Tibial artery (tissue), 4 donors: ENCODE measurements around the gene HOOK1.

Experiments
- DNase-seq, 2 donors: peaks; one replicate each; pipeline ENCODE4 v3.0.0-alpha.2; 2019
- H3K27ac ChIP-seq, 2 donors: fragments of 200-600 bp; sonication (generic) in 1 of 2; 1 replicate in 1 of 2; 2 replicates in 1 of 2; pipeline ENCODE4 v1.5.1; 2018 to 2019; ENCODE audit warnings: mild to moderate bottlenecking in 1 of 2
- H3K27me3 ChIP-seq, 2 donors: fragments of 200-600 bp; sonication (generic) in 1 of 2; one replicate each; pipeline versions ENCODE4 v1.5.1 to v1.6.0; 2016 to 2019
- H3K36me3 ChIP-seq, 3 donors: fragments of 200-600 bp; sonication (generic) in 2 of 3; one replicate each; pipeline ENCODE4 v1.5.1; 2016 to 2019; ENCODE audit warnings: mild to moderate bottlenecking in 2 of 3
- H3K4me1 ChIP-seq, 4 donors: fragments of 200-600 bp; sonication (generic) in 2 of 4; 1 replicate in 3 of 4; 2 replicates in 1 of 4; pipeline ENCODE4 v1.5.1; 2016 to 2019
- H3K4me3 ChIP-seq, 2 donors: fragments of 200-600 bp; sonication (generic) in 1 of 2; 1 replicate in 1 of 2; 2 replicates in 1 of 2; pipeline ENCODE4 v1.5.1; 2018 to 2019; ENCODE audit warnings: mild to moderate bottlenecking in 2 of 2
- H3K9me3 ChIP-seq, 3 donors: fragments of 200-600 bp; sonication (generic) in 1 of 3; one replicate each; pipeline ENCODE4 v1.5.1; 2016 to 2019
- intact Hi-C: fragments of 100-400 bp; cut with DNase I; formaldehyde crosslinking; loops from one replicate; pipeline ENCODE4 v1.15.0; 2023; ENCODE audit warnings: low total_unique reads
- TF ChIP-seq, protein P1 (sequence below), 2 experiments: fragments of 200-600 bp in 1 of 2; fragments of 450-650 bp in 1 of 2; IDR thresholded peaks; one replicate each; pipeline ENCODE4 v1.5.1; 2017 to 2019; ENCODE audit warnings: antibody characterized with exemption in 2 of 2, mild to moderate bottlenecking in 1 of 2, moderate library complexity in 1 of 2

The HOOK1 gene

DNA sequence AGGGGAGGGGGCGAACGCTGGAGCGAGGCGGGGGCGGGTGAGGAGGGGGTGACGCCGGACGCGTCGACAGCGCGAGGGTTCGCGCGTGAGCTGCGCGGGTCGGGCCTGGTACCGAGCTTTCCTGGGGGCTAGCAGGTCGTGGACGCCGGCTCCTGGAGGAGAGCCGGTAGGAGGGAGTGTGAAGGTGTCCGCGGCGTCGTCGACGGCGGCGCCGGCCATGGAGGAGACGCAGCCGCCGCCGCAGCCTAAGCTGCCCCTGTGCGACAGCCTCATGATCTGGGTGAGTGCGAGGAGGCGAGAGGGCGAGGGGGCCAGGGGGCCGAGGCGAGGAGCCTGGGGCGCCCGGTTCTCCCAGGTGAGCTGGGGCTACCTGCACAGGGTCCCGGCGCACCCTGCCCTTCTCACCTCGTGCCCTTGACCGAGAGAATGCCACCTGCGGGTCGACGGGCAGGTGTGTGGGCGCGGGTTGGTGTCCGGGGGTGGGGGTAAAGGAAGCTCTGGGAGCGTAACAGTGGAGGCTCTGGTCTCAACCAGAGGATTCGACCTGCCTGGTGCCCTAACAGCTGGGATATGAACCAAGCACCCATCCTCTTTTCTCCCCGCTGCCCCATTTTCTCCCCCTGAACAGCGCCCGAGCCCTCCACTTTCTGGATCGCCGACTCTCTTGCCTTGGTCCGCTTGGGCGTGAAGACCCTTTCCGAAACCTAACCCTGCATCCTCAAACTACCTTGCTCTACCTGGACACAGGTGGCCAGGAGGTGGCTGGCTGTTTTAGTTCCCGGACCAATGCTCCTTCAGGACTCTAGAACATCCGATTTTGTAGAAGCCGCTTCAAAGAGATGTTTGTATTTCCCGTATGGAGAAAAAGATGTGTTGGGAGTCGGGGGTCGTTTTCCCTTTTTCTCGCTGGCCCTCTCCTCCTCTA is at the start of gene HOOK1:
HOOK1 (plus strand) TSS at position 49 of the 925 bp plus-strand sequence; CDS start at position 218, 169 bp downstream.
- DNase-seq, result no peak
- no peaks in the 10 kb centered on the region for H3K36me3 ChIP-seq
- intact Hi-C loops, result no loop called here
- TF ChIP-seq, protein P1, sequence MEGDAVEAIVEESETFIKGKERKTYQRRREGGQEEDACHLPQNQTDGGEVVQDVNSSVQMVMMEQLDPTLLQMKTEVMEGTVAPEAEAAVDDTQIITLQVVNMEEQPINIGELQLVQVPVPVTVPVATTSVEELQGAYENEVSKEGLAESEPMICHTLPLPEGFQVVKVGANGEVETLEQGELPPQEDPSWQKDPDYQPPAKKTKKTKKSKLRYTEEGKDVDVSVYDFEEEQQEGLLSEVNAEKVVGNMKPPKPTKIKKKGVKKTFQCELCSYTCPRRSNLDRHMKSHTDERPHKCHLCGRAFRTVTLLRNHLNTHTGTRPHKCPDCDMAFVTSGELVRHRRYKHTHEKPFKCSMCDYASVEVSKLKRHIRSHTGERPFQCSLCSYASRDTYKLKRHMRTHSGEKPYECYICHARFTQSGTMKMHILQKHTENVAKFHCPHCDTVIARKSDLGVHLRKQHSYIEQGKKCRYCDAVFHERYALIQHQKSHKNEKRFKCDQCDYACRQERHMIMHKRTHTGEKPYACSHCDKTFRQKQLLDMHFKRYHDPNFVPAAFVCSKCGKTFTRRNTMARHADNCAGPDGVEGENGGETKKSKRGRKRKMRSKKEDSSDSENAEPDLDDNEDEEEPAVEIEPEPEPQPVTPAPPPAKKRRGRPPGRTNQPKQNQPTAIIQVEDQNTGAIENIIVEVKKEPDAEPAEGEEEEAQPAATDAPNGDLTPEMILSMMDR (IDR thresholded peaks at IDR 0.05), result no peak
- no peak within 1 kb of the TSS for H3K27ac ChIP-seq
- H3K4me3 ChIP-seq, result peak within 1 kb of the TSS; percentile 38 to 50
- H3K4me1 ChIP-seq, result peaks cover 0 to 16% (median 15%) of the 10 kb centered on the region in 4 donors
- H3K27me3 ChIP-seq, result peaks cover 4 to 47% of the 10 kb centered on the region in 2 donors
- no peaks in the 10 kb centered on the region for H3K9me3 ChIP-seq

GRCh38 chr1:59765011-59765730 is 49.6 kb upstream of the HOOK1 start:
- TF ChIP-seq, protein P1 (IDR thresholded peaks at IDR 0.05), result no peak
- H3K36me3 ChIP-seq, result no peaks in the 10 kb centered on the region
- no peak for DNase-seq
- no peaks in the 10 kb centered on the region for H3K27me3 ChIP-seq
- H3K9me3 ChIP-seq, result no peaks in the 10 kb centered on the region
- H3K27ac ChIP-seq, result no peak overlapping the region
- intact Hi-C loops, result no loop called here
- no peaks in the 10 kb centered on the region for H3K4me1 ChIP-seq
- H3K4me3 ChIP-seq, result no peak overlapping the region

GRCh38 chr1:59766227-59766855 is 48.4 kb upstream of the HOOK1 start:
- Histone ChIP-seq H3K4me3 (no peak overlapping the region), H3K27me3 (no peaks in the 10 kb centered on the region), H3K9me3 (no peaks in the 10 kb centered on the region), H3K36me3 (no peaks in the 10 kb centered on the region), H3K27ac (no peak overlapping the region), H3K4me1 (no peaks in the 10 kb centered on the region)
- TF ChIP-seq, protein P1 (IDR thresholded peaks at IDR 0.05), result no peak
- no peak for DNase-seq
- intact Hi-C loops, result no loop called here

DNA sequence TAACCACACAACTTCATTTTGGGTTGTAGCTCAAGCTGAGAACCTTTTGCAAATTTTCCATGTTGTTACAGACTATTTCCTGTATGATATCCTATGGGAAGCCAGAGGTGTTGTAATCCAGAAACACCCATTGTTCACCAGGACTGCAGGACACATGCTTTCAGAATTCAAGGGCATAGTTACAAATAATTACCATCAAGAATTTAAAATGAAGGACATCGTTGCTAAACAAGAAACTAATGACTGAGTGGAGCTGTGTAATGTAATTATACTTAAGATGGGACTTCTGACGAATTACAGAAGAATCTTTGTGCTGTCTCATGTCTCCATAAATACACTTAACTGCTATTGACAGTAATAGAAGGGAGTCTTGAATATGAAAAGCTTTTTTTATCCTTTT is 47.6 kb upstream of the HOOK1 start:
- Histone ChIP-seq H3K9me3 (no peaks in the 10 kb centered on the region), H3K27ac (no peak overlapping the region), H3K4me3 (no peak overlapping the region), H3K27me3 (no peaks in the 10 kb centered on the region), H3K36me3 (no peaks in the 10 kb centered on the region), H3K4me1 (no peaks in the 10 kb centered on the region)
- intact Hi-C loops, result no loop called here
- no peak for DNase-seq
- TF ChIP-seq, protein P1 (IDR thresholded peaks at IDR 0.05), result no peak

- intact Hi-C loops, result no loop called here
- H3K27ac ChIP-seq, result no peak overlapping the region
- no peaks in the 10 kb centered on the region for H3K9me3 ChIP-seq
- no peaks in the 10 kb centered on the region for H3K27me3 ChIP-seq
- no peaks in the 10 kb centered on the region for H3K36me3 ChIP-seq
- no peak for DNase-seq
- H3K4me3 ChIP-seq, result no peak overlapping the region
- TF ChIP-seq, protein P1 (IDR thresholded peaks at IDR 0.05), result no peak
- no peaks in the 10 kb centered on the region for H3K4me1 ChIP-seq
Measured at GRCh38 chr1:59768792-59769735, 45.7 kb upstream of the HOOK1 start.
